CD14-positive monocyte (primary cell): ENCODE measurements around the gene TTYH1. TPM values are rescaled to one million over a fixed set of nuclear protein-coding genes. Genes with fewer than 3 reads are reported as not detected.

Source experiments
- DNase-seq, 3 donors: peaks; one replicate each; pipeline ENCODE4 v3.0.0-alpha.2; 2011 to 2022
- H2AFZ ChIP-seq: 2 replicates; pipeline ENCODE4 v1.6.0; 2012; ENCODE audit warnings: mild to moderate bottlenecking, low read depth, low read length, inconsistent platforms; ENCODE audit not compliant: insufficient read depth, poor library complexity, severe bottlenecking
- H3K27ac ChIP-seq, 2 donors: 1 replicate in 1 of 2; 2 replicates in 1 of 2; pipeline ENCODE4 v1.5.1; 2012 to 2013; ENCODE audit warnings: low read length in 2 of 2, control low read depth in 1 of 2, inconsistent platforms in 1 of 2, low read depth in 1 of 2, mild to moderate bottlenecking in 1 of 2
- H3K27me3 ChIP-seq, 2 donors: one replicate each; pipeline versions ENCODE4 v1.6.0 to v1.6.1; 2011 to 2013; ENCODE audit warnings: low read length in 2 of 2; ENCODE audit not compliant: control insufficient read depth in 2 of 2, insufficient read depth in 2 of 2
- H3K36me3 ChIP-seq, 2 donors: replicated peaks in 1 of 2; 1 replicate in 1 of 2; 2 replicates in 1 of 2; pipeline versions ENCODE4 v1.5.1 to v1.6.1; 2012 to 2013; ENCODE audit warnings: low read length in 2 of 2, control low read depth in 1 of 2, inconsistent platforms in 1 of 2, mild to moderate bottlenecking in 1 of 2; ENCODE audit not compliant: insufficient read depth in 2 of 2, control insufficient read depth in 1 of 2
- H3K4me1 ChIP-seq, 2 donors: 1 replicate in 1 of 2; 2 replicates in 1 of 2; pipeline versions ENCODE4 v1.5.1 to v1.6.1; 2012 to 2013; ENCODE audit warnings: low read length in 2 of 2, control low read depth in 1 of 2, inconsistent platforms in 1 of 2, mild to moderate bottlenecking in 1 of 2, moderate library complexity in 1 of 2; ENCODE audit not compliant: insufficient read depth in 2 of 2, control insufficient read depth in 1 of 2
- H3K4me2 ChIP-seq: replicated peaks from 2 replicates; pipeline ENCODE3; 2012; ENCODE audit warnings: low read length, moderate library complexity, mild to moderate bottlenecking; ENCODE audit not compliant: poor library complexity, severe bottlenecking; ENCODE audit errors: extremely low read depth
- H3K4me3 ChIP-seq, 3 experiments: fragments of 200-600 bp in 1 of 3; sonication (generic) in 1 of 3; replicated peaks in 1 of 3; 1 replicate in 2 of 3; 2 replicates in 1 of 3; pipeline ENCODE4 v1.5.1; 2011 to 2013; ENCODE audit warnings: low read length in 3 of 3, mild to moderate bottlenecking in 3 of 3, control low read depth in 2 of 3, low read depth in 2 of 3, inconsistent platforms in 1 of 3, moderate library complexity in 1 of 3
- H3K79me2 ChIP-seq: 2 replicates; pipeline ENCODE4 v1.6.0; 2012; ENCODE audit warnings: mild to moderate bottlenecking, control low read depth, inconsistent platforms, low read length, moderate library complexity; ENCODE audit not compliant: insufficient read depth
- H3K9ac ChIP-seq: 2 replicates; pipeline ENCODE4 v1.6.0; 2017; ENCODE audit warnings: low read length, mild to moderate bottlenecking; ENCODE audit not compliant: insufficient read depth, poor library complexity, severe bottlenecking
- H3K9me3 ChIP-seq, 2 donors: replicated peaks in 1 of 2; 1 replicate in 1 of 2; 2 replicates in 1 of 2; pipeline versions ENCODE4 v1.5.1 to v1.6.1; 2012 to 2013; ENCODE audit warnings: low read length in 2 of 2, control low read depth in 1 of 2; ENCODE audit not compliant: control insufficient read depth in 1 of 2, insufficient read depth in 1 of 2
- H4K20me1 ChIP-seq: 2 replicates; pipeline ENCODE4 v1.6.0; 2012; ENCODE audit warnings: mild to moderate bottlenecking, low read length, control low read depth, moderate library complexity; ENCODE audit not compliant: insufficient read depth
- H3K27ac Mint-ChIP-seq, 7 donors: one replicate each; pipeline ENCODE4 v1.8.0; 2020; ENCODE audit warnings: mild to moderate bottlenecking in 7 of 7, mixed read lengths in 7 of 7, moderate library complexity in 6 of 7, inconsistent platforms in 2 of 7
- H3K27me3 Mint-ChIP-seq, 3 donors: one replicate each; pipeline ENCODE4 v1.8.0; 2021 to 2022; ENCODE audit warnings: low read depth in 3 of 3, mild to moderate bottlenecking in 3 of 3, mixed read lengths in 3 of 3, moderate library complexity in 3 of 3, inconsistent platforms in 1 of 3
- H3K36me3 Mint-ChIP-seq, 2 donors: one replicate each; pipeline ENCODE4 v1.8.0; 2020; ENCODE audit warnings: mixed read lengths in 2 of 2, inconsistent platforms in 1 of 2, mild to moderate bottlenecking in 1 of 2
- H3K4me1 Mint-ChIP-seq: one replicate; pipeline ENCODE4 v1.8.0; 2020; ENCODE audit warnings: mild to moderate bottlenecking, mixed read lengths
- H3K4me3 Mint-ChIP-seq, 2 donors: one replicate each; pipeline ENCODE4 v1.8.0; 2020; ENCODE audit warnings: mild to moderate bottlenecking in 2 of 2, mixed read lengths in 2 of 2, moderate library complexity in 1 of 2
- H3K9me3 Mint-ChIP-seq, 7 donors: one replicate each; pipeline ENCODE4 v1.8.0; 2020 to 2022; ENCODE audit warnings: mixed read lengths in 7 of 7, mild to moderate bottlenecking in 6 of 7, moderate library complexity in 6 of 7, inconsistent platforms in 2 of 7
- WGBS: methylation state at CpG from one replicate; pipeline ENCODE4 v1.1.5; 2013; ENCODE audit warnings: missing lambda C conversion rate; ENCODE audit not compliant: insufficient coverage; 5-methylcytosine and 5-hydroxymethylcytosine counted together
- intact Hi-C, 2 donors: fragments of 100-400 bp; cut with micrococcal nuclease; formaldehyde crosslinking; loops; one replicate each; pipeline versions ENCODE4 v1.15.0 to v1.15.1; 2023
- polyA plus RNA-seq, 3 donors: library from polyadenylated mRNA; depleted of rRNA in 1 of 3; unstranded in 2 of 3; stranded (reverse) in 1 of 3; fragments of 300-500 nt in 2 of 3; fragments of >200 nt in 1 of 3; fragmentation: Illumina TruSeq in 2 of 3; gene quantifications; 1 replicate in 2 of 3; 2 replicates in 1 of 3; pipeline ENCODE4 v1.2.3, GENCODE V29; 2012 to 2021
- TF ChIP-seq, protein P1 (sequence below): fragments of 200-600 bp; IDR thresholded peaks from one replicate; pipeline ENCODE4 v1.8.0; 2022; ENCODE audit warnings: antibody characterized with exemption, mild to moderate bottlenecking

The TTYH1 gene
- polyA plus RNA-seq, 3 donors: not detected

DNA sequence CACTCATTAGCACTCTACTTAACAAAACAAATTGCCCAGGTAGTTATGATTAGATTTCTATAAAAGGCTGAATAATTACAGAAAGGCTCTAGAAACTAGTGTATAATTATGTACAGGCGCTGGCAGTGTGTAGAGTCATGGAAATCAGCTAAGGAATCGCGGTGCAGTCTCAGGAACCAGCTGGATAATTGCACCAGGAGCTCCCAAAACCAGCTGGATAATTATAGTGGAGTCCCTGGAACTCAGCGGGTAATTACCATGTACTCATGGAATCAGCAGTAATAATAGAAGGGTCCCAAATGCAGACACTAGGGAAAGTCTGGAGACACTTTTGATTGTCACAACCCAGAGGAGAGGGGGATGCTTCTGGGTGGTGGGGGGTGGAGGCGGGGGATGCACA, 23.2 kb upstream of the TTYH1 start:
- no peak for DNase-seq
- H2AFZ ChIP-seq: no peak overlapping the region
- no peak overlapping the region for H3K4me2 ChIP-seq
- peaks cover 0 to 7% of the 10 kb centered on the region in 2 donors for H3K9me3 ChIP-seq
- Mint-ChIP-seq H3K4me1 (peaks cover 47% of the 10 kb centered on the region), H3K4me3 (no peak overlapping the region), H3K36me3 (no peaks in the 10 kb centered on the region), H3K27ac (no peak overlapping the region), H3K9me3 (peaks cover 0 to 10% (median 9%) of the 10 kb centered on the region in 7 donors), H3K27me3 (peaks cover 0 to 16% (median 0%) of the 10 kb centered on the region in 3 donors)
- no peaks in the 10 kb centered on the region for H3K36me3 ChIP-seq
- H3K27ac ChIP-seq: no peak overlapping the region
- no peak overlapping the region for H3K4me3 ChIP-seq
- TF ChIP-seq, protein P1, sequence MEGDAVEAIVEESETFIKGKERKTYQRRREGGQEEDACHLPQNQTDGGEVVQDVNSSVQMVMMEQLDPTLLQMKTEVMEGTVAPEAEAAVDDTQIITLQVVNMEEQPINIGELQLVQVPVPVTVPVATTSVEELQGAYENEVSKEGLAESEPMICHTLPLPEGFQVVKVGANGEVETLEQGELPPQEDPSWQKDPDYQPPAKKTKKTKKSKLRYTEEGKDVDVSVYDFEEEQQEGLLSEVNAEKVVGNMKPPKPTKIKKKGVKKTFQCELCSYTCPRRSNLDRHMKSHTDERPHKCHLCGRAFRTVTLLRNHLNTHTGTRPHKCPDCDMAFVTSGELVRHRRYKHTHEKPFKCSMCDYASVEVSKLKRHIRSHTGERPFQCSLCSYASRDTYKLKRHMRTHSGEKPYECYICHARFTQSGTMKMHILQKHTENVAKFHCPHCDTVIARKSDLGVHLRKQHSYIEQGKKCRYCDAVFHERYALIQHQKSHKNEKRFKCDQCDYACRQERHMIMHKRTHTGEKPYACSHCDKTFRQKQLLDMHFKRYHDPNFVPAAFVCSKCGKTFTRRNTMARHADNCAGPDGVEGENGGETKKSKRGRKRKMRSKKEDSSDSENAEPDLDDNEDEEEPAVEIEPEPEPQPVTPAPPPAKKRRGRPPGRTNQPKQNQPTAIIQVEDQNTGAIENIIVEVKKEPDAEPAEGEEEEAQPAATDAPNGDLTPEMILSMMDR: no peak
- H3K79me2 ChIP-seq: no peaks in the 10 kb centered on the region
- no peaks in the 10 kb centered on the region for H4K20me1 ChIP-seq
- no peaks in the 10 kb centered on the region for H3K27me3 ChIP-seq
- 100% methylated on average over 3 of the region's 5 CpGs for WGBS
- peaks cover 44 to 53% of the 10 kb centered on the region in 2 donors for H3K4me1 ChIP-seq
- no peak overlapping the region for H3K9ac ChIP-seq
- intact Hi-C loops: loop anchor here in 1 of 2 donors (5.0 to 10.0 kb wide), 2 partner anchors 40 to 67 kb away; no protein-coding TSS in a partner anchor

- no peak overlapping the region for H3K9ac ChIP-seq
- no peaks in the 10 kb centered on the region for H3K27me3 ChIP-seq
- peaks cover 31 to 40% of the 10 kb centered on the region in 2 donors for H3K4me1 ChIP-seq
- H3K4me2 ChIP-seq: no peak overlapping the region
- peaks cover 0 to 16% (median 0%) of the 10 kb centered on the region in 3 donors for H3K27me3 Mint-ChIP-seq
- 96% methylated on average over 13 of the region's 16 CpGs for WGBS
- TF ChIP-seq, protein P1: no peak
- peaks cover 0 to 9% of the 10 kb centered on the region in 2 donors for H3K9me3 ChIP-seq
- H3K4me3 Mint-ChIP-seq: peak overlapping the region in 1 of 2 donors; percentile 13
- no peak overlapping the region for H3K27ac ChIP-seq
- no peaks in the 10 kb centered on the region for H3K36me3 ChIP-seq
- no peak for DNase-seq
- H3K4me1 Mint-ChIP-seq: peaks cover 34% of the 10 kb centered on the region
- no peaks in the 10 kb centered on the region for H3K79me2 ChIP-seq
- intact Hi-C loops: loop anchor here in 1 of 2 donors (5.0 to 10.0 kb wide), 2 partner anchors 41 to 69 kb away; no protein-coding TSS in a partner anchor
- no peaks in the 10 kb centered on the region for H4K20me1 ChIP-seq
- no peaks in the 10 kb centered on the region for H3K36me3 Mint-ChIP-seq
- no peak overlapping the region for H3K4me3 ChIP-seq
- H2AFZ ChIP-seq: no peak overlapping the region
- H3K27ac Mint-ChIP-seq: no peak overlapping the region
- H3K9me3 Mint-ChIP-seq: peaks cover 0 to 13% (median 11%) of the 10 kb centered on the region in 7 donors
Measured at GRCh38 chr19:54393381-54393780, 21.9 kb upstream of the TTYH1 start.
